GM12865 (cell line): ENCODE measurements around the gene CCRL2.

Experiments used
- DNase-seq: peaks from one replicate; pipeline ENCODE4 v3.0.0; 2010; ENCODE audit warnings: low read depth
- H3K4me3 ChIP-seq: 2 replicates; pipeline ENCODE4 v1.5.1; 2011; ENCODE audit warnings: mild to moderate bottlenecking, low read depth, low read length, control low read depth
- TF ChIP-seq, protein P1 (sequence below): IDR thresholded peaks from 2 replicates; pipeline ENCODE4 v1.5.1; 2011; ENCODE audit warnings: low read length, control low read depth, low read depth, inconsistent platforms; ENCODE audit not compliant: insufficient read depth; ENCODE audit errors: missing control alignments

The CCRL2 gene

DNA sequence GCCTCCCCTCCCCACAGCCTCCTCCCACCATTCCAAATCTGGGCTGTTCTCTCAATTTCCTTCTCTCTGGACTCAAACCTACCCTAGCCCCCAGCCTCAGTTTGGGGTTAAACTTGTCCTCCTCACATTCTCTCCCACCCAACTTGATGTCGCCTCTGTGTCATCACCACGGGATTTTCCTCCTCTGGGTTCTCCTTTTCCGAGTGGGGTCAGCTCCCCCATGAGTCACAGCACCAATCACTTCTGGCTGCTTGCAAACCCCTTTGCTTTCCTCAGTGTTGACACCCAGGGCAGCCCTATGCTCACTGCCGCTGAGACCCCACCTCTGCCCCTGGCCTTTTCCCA, 644 bp upstream of the CCRL2 start:
- TF ChIP-seq, protein P1, sequence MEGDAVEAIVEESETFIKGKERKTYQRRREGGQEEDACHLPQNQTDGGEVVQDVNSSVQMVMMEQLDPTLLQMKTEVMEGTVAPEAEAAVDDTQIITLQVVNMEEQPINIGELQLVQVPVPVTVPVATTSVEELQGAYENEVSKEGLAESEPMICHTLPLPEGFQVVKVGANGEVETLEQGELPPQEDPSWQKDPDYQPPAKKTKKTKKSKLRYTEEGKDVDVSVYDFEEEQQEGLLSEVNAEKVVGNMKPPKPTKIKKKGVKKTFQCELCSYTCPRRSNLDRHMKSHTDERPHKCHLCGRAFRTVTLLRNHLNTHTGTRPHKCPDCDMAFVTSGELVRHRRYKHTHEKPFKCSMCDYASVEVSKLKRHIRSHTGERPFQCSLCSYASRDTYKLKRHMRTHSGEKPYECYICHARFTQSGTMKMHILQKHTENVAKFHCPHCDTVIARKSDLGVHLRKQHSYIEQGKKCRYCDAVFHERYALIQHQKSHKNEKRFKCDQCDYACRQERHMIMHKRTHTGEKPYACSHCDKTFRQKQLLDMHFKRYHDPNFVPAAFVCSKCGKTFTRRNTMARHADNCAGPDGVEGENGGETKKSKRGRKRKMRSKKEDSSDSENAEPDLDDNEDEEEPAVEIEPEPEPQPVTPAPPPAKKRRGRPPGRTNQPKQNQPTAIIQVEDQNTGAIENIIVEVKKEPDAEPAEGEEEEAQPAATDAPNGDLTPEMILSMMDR = no peak
- H3K4me3 ChIP-seq = no peak overlapping the region
- DNase-seq = no peak

DNA sequence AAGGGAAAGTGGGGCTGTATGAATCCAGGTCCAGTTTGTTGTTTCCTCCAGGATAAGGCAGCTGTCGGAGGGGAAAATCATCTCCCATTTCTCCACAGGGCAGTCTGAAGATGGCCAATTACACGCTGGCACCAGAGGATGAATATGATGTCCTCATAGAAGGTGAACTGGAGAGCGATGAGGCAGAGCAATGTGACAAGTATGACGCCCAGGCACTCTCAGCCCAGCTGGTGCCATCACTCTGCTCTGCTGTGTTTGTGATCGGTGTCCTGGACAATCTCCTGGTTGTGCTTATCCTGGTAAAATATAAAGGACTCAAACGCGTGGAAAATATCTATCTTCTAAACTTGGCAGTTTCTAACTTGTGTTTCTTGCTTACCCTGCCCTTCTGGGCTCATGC, 911 bp downstream of the CCRL2 start:
- H3K4me3 ChIP-seq = no peak overlapping the region
- DNase-seq = no peak
- TF ChIP-seq, protein P1 = no peak

DNA sequence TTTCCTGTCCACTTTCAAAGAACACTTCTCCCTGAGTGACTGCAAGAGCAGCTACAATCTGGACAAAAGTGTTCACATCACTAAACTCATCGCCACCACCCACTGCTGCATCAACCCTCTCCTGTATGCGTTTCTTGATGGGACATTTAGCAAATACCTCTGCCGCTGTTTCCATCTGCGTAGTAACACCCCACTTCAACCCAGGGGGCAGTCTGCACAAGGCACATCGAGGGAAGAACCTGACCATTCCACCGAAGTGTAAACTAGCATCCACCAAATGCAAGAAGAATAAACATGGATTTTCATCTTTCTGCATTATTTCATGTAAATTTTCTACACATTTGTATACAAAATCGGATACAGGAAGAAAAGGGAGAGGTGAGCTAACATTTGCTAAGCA, 1.8 kb downstream of the CCRL2 start:
- no peak overlapping the region for H3K4me3 ChIP-seq
- no peak for DNase-seq
- TF ChIP-seq, protein P1 = no peak

DNA sequence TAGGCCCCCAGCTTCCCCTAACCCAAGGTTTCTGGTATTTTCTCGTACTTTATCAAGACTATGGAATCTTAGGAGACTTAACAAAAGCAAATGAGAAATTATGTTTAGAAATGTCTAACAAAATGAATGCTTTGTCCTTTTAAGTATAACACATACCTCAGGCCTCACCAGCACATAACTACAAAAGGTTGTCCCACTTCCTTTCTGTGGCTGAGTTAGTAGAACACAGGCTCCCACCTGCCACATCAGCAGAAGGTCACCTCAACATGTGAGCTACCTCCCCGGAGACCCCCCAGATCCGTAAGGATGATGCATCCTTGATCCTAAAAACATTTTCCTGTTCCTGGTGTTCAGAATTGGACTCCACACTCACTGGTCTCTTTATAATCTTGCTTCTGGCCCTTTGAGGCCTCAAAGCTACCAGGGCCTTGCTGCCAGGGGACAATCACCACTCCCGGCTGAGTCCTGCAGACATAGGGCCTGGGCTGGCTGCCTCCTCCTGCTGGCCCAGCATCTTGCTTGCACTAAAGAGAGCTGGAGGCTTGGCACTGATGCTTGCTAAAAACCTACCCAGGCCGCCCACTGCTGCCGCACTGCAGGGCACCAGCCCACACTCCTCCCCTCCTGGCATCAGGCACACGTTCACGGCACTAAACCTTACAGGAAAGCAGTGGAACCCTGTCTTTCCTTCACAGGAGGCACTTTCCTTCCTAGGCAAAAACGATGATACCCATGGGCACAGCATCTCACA, 2.9 kb downstream of the CCRL2 start:
- TF ChIP-seq, protein P1 = no peak
- no peak for DNase-seq
- no peak overlapping the region for H3K4me3 ChIP-seq

DNA sequence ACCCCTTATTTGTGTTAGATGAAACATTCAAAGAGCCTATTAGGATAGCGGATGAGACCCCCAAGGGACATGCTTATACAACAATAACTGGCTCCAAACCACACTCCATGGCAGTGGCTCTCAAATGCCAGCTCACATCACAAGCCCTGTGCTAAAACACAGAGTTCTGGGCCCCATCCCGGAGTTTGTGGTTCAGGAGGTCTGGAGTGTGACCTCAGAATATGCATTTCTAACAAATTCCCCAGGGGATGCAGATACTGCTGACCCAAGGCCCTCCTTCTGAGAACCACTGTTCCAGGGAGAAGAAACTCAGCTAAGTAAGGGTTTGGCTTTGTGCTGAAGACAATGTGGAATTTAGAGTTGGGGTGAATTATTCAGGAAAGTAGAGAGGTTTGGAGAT, 3.6 kb downstream of the CCRL2 start:
- H3K4me3 ChIP-seq = no peak overlapping the region
- TF ChIP-seq, protein P1 = no peak
- no peak for DNase-seq

DNA sequence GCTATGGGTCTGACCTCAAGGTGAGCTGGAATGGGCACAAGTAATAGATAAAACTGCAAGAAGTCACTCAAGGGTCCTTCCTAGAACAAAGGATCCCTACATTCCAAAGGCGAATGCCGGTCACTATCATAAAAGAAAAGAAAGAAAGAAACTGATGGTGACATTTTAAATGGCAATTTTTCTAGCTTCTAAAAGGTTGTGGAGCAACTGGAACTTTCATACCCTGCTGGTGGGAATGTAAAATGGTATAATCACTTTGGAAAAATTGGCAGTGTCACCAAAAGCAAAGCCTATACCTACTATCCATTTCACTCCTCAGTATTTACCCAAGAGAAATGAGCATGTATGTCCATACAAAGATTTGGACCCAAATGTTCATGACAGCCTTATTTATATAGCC, 4.2 kb downstream of the CCRL2 start:
- DNase-seq = no peak
- H3K4me3 ChIP-seq = no peak overlapping the region
- TF ChIP-seq, protein P1 = no peak

DNA sequence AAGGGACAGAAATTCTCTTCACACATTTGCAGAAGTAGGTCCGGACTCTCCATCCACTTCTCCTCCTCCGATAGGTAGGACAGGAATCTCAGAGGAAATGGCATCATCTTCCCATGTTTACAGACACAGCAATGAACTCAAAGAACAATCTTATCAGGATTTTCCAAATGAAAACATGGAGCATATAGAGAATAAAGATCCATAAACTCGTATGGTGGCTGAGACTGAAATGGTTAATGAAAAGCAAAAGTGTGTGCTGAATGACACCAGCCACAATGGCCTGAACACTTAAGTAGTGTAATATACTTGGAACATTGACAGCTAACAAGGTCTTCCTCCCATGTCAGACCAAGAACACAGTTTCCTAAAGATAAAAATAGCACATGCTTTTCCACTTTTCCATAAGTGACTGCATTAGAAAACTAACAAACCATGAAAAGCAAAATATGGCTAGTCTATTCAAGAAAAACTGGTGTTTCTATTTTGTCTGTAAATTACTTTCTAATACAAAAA, 5.8 kb downstream of the CCRL2 start:
- TF ChIP-seq, protein P1 = no peak
- H3K4me3 ChIP-seq = no peak overlapping the region
- no peak for DNase-seq
